ENCODE results near the gene LRCH1. TPM values are rescaled to one million over a fixed set of nuclear protein-coding genes. Genes with fewer than 3 reads are reported as not detected.
"Not testable (repeated sequence)": the region's sequence is repeated elsewhere in the genome, so short reads cannot be mapped to it uniquely, and the experiment has no call there.

Gene LRCH1
- total RNA-seq, 1 donor from 2014 or later: 29.6 TPM

DNA sequence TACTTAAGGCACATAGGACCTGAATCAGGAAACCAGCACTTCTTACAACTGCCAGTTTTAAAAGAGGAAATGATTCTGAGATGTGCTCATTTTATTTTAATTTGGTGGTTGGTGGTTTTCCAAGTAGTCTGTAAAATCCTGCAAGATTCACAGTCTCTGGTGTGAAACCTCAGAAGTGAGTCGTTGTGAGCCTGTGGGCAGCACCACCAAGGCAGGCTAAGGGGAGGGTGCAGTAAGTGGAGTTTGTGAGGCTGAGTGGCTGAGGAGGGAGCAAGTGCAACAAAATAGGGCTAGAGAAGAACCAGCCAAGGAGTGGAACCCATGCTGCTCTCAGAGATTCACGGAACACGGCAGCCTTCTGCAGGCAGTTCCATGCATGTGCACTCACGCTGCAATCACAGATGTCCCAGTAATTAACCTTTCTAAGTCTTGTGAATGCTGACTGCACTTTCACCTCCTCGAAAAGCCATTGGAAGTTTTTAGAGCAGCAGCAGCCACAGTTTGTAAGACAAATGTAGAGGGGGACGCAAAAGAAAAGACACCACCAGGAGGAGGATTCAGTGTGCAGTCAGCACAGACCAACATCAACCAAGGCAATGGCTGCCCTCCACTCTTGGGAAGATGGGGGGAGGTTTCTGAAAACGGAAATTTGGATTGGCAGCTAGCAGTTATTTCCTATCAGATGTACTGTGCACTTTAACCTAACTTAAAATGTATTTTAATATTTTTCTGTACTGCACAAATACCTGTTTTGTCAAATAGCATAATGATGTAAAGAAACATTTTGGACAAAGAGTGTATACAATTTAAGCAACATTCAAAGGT is 199.1 kb downstream of the LRCH1 start:
- no peaks in the 10 kb centered on the region for H3K27me3 Mint-ChIP-seq (ENCODE audit: low read depth)
- no peaks in the 10 kb centered on the region for H3K4me1 Mint-ChIP-seq
- DNase-seq (ENCODE audit: low spot score in 2 of 2, unreplicated experiment in 2 of 2): no peak
- H3K27ac Mint-ChIP-seq: no peak overlapping the region
- no peaks in the 10 kb centered on the region for H3K9me3 Mint-ChIP-seq
- H3K36me3 Mint-ChIP-seq: peaks cover 18% of the 10 kb centered on the region
- no peak overlapping the region for H3K4me3 Mint-ChIP-seq
- TF ChIP-seq, protein P1, sequence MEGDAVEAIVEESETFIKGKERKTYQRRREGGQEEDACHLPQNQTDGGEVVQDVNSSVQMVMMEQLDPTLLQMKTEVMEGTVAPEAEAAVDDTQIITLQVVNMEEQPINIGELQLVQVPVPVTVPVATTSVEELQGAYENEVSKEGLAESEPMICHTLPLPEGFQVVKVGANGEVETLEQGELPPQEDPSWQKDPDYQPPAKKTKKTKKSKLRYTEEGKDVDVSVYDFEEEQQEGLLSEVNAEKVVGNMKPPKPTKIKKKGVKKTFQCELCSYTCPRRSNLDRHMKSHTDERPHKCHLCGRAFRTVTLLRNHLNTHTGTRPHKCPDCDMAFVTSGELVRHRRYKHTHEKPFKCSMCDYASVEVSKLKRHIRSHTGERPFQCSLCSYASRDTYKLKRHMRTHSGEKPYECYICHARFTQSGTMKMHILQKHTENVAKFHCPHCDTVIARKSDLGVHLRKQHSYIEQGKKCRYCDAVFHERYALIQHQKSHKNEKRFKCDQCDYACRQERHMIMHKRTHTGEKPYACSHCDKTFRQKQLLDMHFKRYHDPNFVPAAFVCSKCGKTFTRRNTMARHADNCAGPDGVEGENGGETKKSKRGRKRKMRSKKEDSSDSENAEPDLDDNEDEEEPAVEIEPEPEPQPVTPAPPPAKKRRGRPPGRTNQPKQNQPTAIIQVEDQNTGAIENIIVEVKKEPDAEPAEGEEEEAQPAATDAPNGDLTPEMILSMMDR (IDR thresholded peaks at IDR 0.05; ENCODE audit: unreplicated experiment): no peak

GRCh38 chr13:46753137-46753536 is 200.2 kb downstream of the LRCH1 start:
- Mint-ChIP-seq H3K4me3 (no peak overlapping the region), H3K27me3 (ENCODE audit: low read depth) (peaks cover 2% of the 10 kb centered on the region), H3K36me3 (peaks cover 13% of the 10 kb centered on the region), H3K9me3 (no peaks in the 10 kb centered on the region), H3K27ac (no peak overlapping the region), H3K4me1 (no peaks in the 10 kb centered on the region)
- TF ChIP-seq, protein P1 (IDR thresholded peaks at IDR 0.05; ENCODE audit: unreplicated experiment): no peak
- no peak for DNase-seq (ENCODE audit: low spot score in 2 of 2, unreplicated experiment in 2 of 2)

GRCh38 chr13:46753917-46754316 is 200.9 kb downstream of the LRCH1 start:
- no peak overlapping the region for H3K27ac Mint-ChIP-seq
- TF ChIP-seq, protein P1 (IDR thresholded peaks at IDR 0.05; ENCODE audit: unreplicated experiment): no peak
- H3K9me3 Mint-ChIP-seq: no peaks in the 10 kb centered on the region
- no peak for DNase-seq (ENCODE audit: low spot score in 2 of 2, unreplicated experiment in 2 of 2)
- H3K4me3 Mint-ChIP-seq: no peak overlapping the region
- H3K27me3 Mint-ChIP-seq (ENCODE audit: low read depth): peaks cover 3% of the 10 kb centered on the region
- H3K4me1 Mint-ChIP-seq: no peaks in the 10 kb centered on the region
- peaks cover 10% of the 10 kb centered on the region for H3K36me3 Mint-ChIP-seq

- Mint-ChIP-seq H3K27ac (no peak overlapping the region), H3K36me3 (peaks cover 10% of the 10 kb centered on the region), H3K4me3 (no peak overlapping the region), H3K4me1 (no peaks in the 10 kb centered on the region), H3K27me3 (ENCODE audit: low read depth) (peaks cover 5% of the 10 kb centered on the region), H3K9me3 (no peaks in the 10 kb centered on the region)
- DNase-seq (ENCODE audit: low spot score in 2 of 2, unreplicated experiment in 2 of 2): no peak
- TF ChIP-seq, protein P1 (IDR thresholded peaks at IDR 0.05; ENCODE audit: unreplicated experiment): no peak
Measured at GRCh38 chr13:46754812-46755211, 201.8 kb downstream of the LRCH1 start.

DNA sequence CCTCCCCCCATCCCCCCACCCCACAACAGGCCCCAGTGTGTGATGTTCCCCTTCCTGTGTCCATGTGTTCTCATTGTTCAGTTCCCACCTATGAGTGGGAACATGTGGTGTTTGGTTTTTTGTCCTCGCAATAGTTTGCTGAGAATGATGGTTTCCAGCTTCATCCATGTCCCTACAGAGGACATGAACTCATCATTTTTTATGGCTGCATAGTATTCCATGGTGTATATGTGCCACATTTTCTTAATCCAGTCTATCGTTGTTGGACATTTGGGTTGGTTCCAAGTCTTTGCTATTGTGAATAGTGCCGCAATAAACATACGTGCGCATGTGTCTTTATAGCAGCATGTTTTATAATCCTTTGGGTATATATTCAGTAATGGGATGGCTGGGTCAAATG is 202.5 kb downstream of the LRCH1 start:
- H3K4me1 Mint-ChIP-seq; H3K4me3 Mint-ChIP-seq; DNase-seq (ENCODE audit: low spot score in 2 of 2, unreplicated experiment in 2 of 2); H3K36me3 Mint-ChIP-seq; H3K27ac Mint-ChIP-seq; H3K27me3 Mint-ChIP-seq (ENCODE audit: low read depth); H3K9me3 Mint-ChIP-seq: not testable (repeated sequence)

DNA sequence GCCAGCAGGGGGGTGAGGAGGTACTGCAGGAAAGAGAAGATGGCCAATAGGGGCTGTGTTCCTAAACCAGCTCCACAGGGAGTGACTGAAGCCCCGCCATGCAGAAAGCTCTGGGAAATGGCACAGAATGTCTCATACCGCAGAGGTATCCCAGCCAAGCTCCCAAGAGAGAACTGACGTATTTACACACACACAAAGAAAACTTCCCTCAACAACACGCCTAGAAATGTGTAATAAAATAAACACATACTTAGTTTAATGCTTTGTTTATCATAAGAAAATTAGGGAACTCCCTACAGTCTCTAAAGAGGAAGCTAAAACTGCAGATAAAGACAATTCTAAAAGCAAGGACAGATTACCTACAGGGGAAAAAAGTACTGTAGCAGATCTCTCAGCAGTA is 204.0 kb downstream of the LRCH1 start:
- Mint-ChIP-seq H3K4me1 (no peaks in the 10 kb centered on the region), H3K27me3 (ENCODE audit: low read depth) (peaks cover 5% of the 10 kb centered on the region), H3K9me3 (no peaks in the 10 kb centered on the region), H3K36me3 (no peaks in the 10 kb centered on the region), H3K4me3 (no peak overlapping the region), H3K27ac (no peak overlapping the region)
- no peak for DNase-seq (ENCODE audit: low spot score in 2 of 2, unreplicated experiment in 2 of 2)
- TF ChIP-seq, protein P1 (IDR thresholded peaks at IDR 0.05; ENCODE audit: unreplicated experiment): no peak
